Activated CD4-positive, alpha-beta T cell treated with anti-CD3 and anti-CD28 coated beads, Interleukin-2, amount 10 ng/mL, durations not matched to agents 24 days and 14 days (primary cell): ENCODE measurements around the gene PRADC1. TPM values are rescaled to one million over a fixed set of nuclear protein-coding genes. Genes with fewer than 3 reads are reported as not detected.

Experiments
- DNase-seq: peaks from one replicate; pipeline ENCODE4 v3.0.0; 2022
- H3K27ac Mint-ChIP-seq: one replicate; pipeline ENCODE4 v1.8.0; 2022; ENCODE audit warnings: mild to moderate bottlenecking, mixed read lengths
- H3K27me3 Mint-ChIP-seq: one replicate; pipeline ENCODE4 v1.8.0; 2022; ENCODE audit warnings: mixed read lengths
- H3K36me3 Mint-ChIP-seq: one replicate; pipeline ENCODE4 v1.8.0; 2022; ENCODE audit warnings: low read depth, mild to moderate bottlenecking, mixed read lengths
- H3K4me1 Mint-ChIP-seq: one replicate; pipeline ENCODE4 v1.8.0; 2021; ENCODE audit warnings: mixed read lengths
- H3K4me3 Mint-ChIP-seq: one replicate; pipeline ENCODE4 v1.8.0; 2022; ENCODE audit warnings: mild to moderate bottlenecking, moderate library complexity, mixed read lengths
- H3K9me3 Mint-ChIP-seq: one replicate; pipeline ENCODE4 v1.8.0; 2021; ENCODE audit warnings: mixed read lengths
- intact Hi-C: fragments of 100-400 bp; cut with micrococcal nuclease; formaldehyde crosslinking; loops from one replicate; pipeline ENCODE4 v1.15.1; 2023
- total RNA-seq: library from RNA; stranded (reverse); gene quantifications from 2 replicates; pipeline ENCODE4 v1.2.3, GENCODE V29; 2022

PRADC1 gene
- total RNA-seq, result 14.8 and 15.9 TPM in 2 replicates

- Mint-ChIP-seq H3K4me1 (peaks cover 36% of the 10 kb centered on the region), H3K27ac (peak within 1 kb of the TSS; percentile 95), H3K27me3 (no peaks in the 10 kb centered on the region), H3K36me3 (peaks cover 31% of the 10 kb centered on the region), H3K4me3 (peak within 1 kb of the TSS; percentile 94), H3K9me3 (no peaks in the 10 kb centered on the region)
- DNase-seq, result peak; percentile 99
- intact Hi-C loops, result loop anchor here (1.0 to 5.0 kb wide), 5 partner anchors 19 to 1224 kb away; partner anchors contain the start of genes INO80B, RAB11FIP5, SMYD5 and TPRKB
Measured at GRCh38 chr2:73233154-73233931, at the start of gene PRADC1. PRADC1 (minus strand) TSS chr2:73233239; CDS start chr2:73233160, 79 bp downstream.

- Mint-ChIP-seq H3K4me3 (no peak overlapping the region), H3K36me3 (peaks cover 6% of the 10 kb centered on the region), H3K27me3 (peaks cover 2% of the 10 kb centered on the region), H3K4me1 (peaks cover 28% of the 10 kb centered on the region), H3K9me3 (no peaks in the 10 kb centered on the region), H3K27ac (no peak overlapping the region)
- intact Hi-C loops, result no loop called here
- DNase-seq, result no peak
Measured at GRCh38 chr2:73281244-73281643, 48.2 kb upstream of the PRADC1 start.

- peaks cover 22% of the 10 kb centered on the region for H3K4me1 Mint-ChIP-seq
- no peak for DNase-seq
- no peaks in the 10 kb centered on the region for H3K27me3 Mint-ChIP-seq
- peaks cover 6% of the 10 kb centered on the region for H3K36me3 Mint-ChIP-seq
- intact Hi-C loops, result no loop called here
- no peaks in the 10 kb centered on the region for H3K9me3 Mint-ChIP-seq
- H3K4me3 Mint-ChIP-seq, result no peak overlapping the region
- no peak overlapping the region for H3K27ac Mint-ChIP-seq
Measured at GRCh38 chr2:73279852-73280251, 46.8 kb upstream of the PRADC1 start.

GRCh38 chr2:73272270-73272669 is 39.2 kb upstream of the PRADC1 start:
- no peak overlapping the region for H3K4me3 Mint-ChIP-seq
- H3K27me3 Mint-ChIP-seq, result no peaks in the 10 kb centered on the region
- H3K36me3 Mint-ChIP-seq, result peaks cover 5% of the 10 kb centered on the region
- intact Hi-C loops, result no loop called here
- DNase-seq, result no peak
- no peak overlapping the region for H3K27ac Mint-ChIP-seq
- no peaks in the 10 kb centered on the region for H3K9me3 Mint-ChIP-seq
- H3K4me1 Mint-ChIP-seq, result peaks cover 10% of the 10 kb centered on the region

GRCh38 chr2:73269686-73270465 is 36.8 kb upstream of the PRADC1 start:
- Mint-ChIP-seq H3K4me1 (peaks cover 14% of the 10 kb centered on the region), H3K4me3 (peak overlapping the region; percentile 61), H3K36me3 (peaks cover 7% of the 10 kb centered on the region), H3K27ac (peak overlapping the region; percentile 2), H3K27me3 (no peaks in the 10 kb centered on the region), H3K9me3 (no peaks in the 10 kb centered on the region)
- DNase-seq, result no peak
- intact Hi-C loops, result loop anchor here (1.0 kb wide), 1 partner anchor 14 kb away; the partner anchor contains the start of gene FBXO41

GRCh38 chr2:73268830-73269685 is 36.0 kb upstream of the PRADC1 start:
- intact Hi-C loops, result loop anchor here (1.0 kb wide), 1 partner anchor 15 kb away; the partner anchor contains the start of gene FBXO41
- DNase-seq, result peak; percentile 93
- Mint-ChIP-seq H3K4me1 (peaks cover 14% of the 10 kb centered on the region), H3K27ac (no peak overlapping the region), H3K9me3 (no peaks in the 10 kb centered on the region), H3K4me3 (peak overlapping the region; percentile 43), H3K36me3 (peaks cover 11% of the 10 kb centered on the region), H3K27me3 (no peaks in the 10 kb centered on the region)

- peak overlapping the region; percentile 43 for H3K4me3 Mint-ChIP-seq
- H3K9me3 Mint-ChIP-seq, result no peaks in the 10 kb centered on the region
- peak overlapping the region; percentile 25 for H3K27ac Mint-ChIP-seq
- intact Hi-C loops, result no loop called here
- peaks cover 14% of the 10 kb centered on the region for H3K4me1 Mint-ChIP-seq
- no peak for DNase-seq
- peaks cover 14% of the 10 kb centered on the region for H3K36me3 Mint-ChIP-seq
- H3K27me3 Mint-ChIP-seq, result no peaks in the 10 kb centered on the region
Measured at GRCh38 chr2:73268366-73268829, 35.4 kb upstream of the PRADC1 start.

GRCh38 chr2:73267008-73267407 is 34.0 kb upstream of the PRADC1 start:
- intact Hi-C loops, result no loop called here

GRCh38 chr2:73266061-73266901 is 33.2 kb upstream of the PRADC1 start:
- Mint-ChIP-seq H3K27ac (no peak overlapping the region), H3K27me3 (no peaks in the 10 kb centered on the region), H3K36me3 (peaks cover 17% of the 10 kb centered on the region), H3K9me3 (no peaks in the 10 kb centered on the region), H3K4me1 (peaks cover 14% of the 10 kb centered on the region), H3K4me3 (no peak overlapping the region)
- intact Hi-C loops, result no loop called here
- no peak for DNase-seq

More at GRCh38 chr2:73267008-73267407, 34.0 kb upstream of the PRADC1 start:
- H3K27ac Mint-ChIP-seq, result no peak overlapping the region
- DNase-seq, result no peak
- H3K9me3 Mint-ChIP-seq, result no peaks in the 10 kb centered on the region
- H3K4me3 Mint-ChIP-seq, result no peak overlapping the region
- peaks cover 14% of the 10 kb centered on the region for H3K4me1 Mint-ChIP-seq
- no peaks in the 10 kb centered on the region for H3K27me3 Mint-ChIP-seq
- peaks cover 17% of the 10 kb centered on the region for H3K36me3 Mint-ChIP-seq

- intact Hi-C loops, result no loop called here
- H3K4me3 Mint-ChIP-seq, result no peak overlapping the region
- H3K36me3 Mint-ChIP-seq, result peaks cover 17% of the 10 kb centered on the region
- no peak overlapping the region for H3K27ac Mint-ChIP-seq
- H3K9me3 Mint-ChIP-seq, result no peaks in the 10 kb centered on the region
- H3K4me1 Mint-ChIP-seq, result peaks cover 12% of the 10 kb centered on the region
- H3K27me3 Mint-ChIP-seq, result no peaks in the 10 kb centered on the region
- no peak for DNase-seq
Measured at GRCh38 chr2:73265298-73266060, 32.4 kb upstream of the PRADC1 start.

- Mint-ChIP-seq H3K36me3 (peaks cover 18% of the 10 kb centered on the region), H3K27ac (no peak overlapping the region), H3K4me3 (no peak overlapping the region), H3K4me1 (peaks cover 12% of the 10 kb centered on the region), H3K27me3 (no peaks in the 10 kb centered on the region), H3K9me3 (no peaks in the 10 kb centered on the region)
- intact Hi-C loops, result no loop called here
- no peak for DNase-seq
Measured at GRCh38 chr2:73264783-73265182, 31.7 kb upstream of the PRADC1 start.

GRCh38 chr2:73264332-73264606 is 31.2 kb upstream of the PRADC1 start:
- DNase-seq, result no peak
- Mint-ChIP-seq H3K27ac (no peak overlapping the region), H3K4me3 (no peak overlapping the region), H3K36me3 (peaks cover 22% of the 10 kb centered on the region), H3K9me3 (no peaks in the 10 kb centered on the region), H3K4me1 (peaks cover 12% of the 10 kb centered on the region), H3K27me3 (no peaks in the 10 kb centered on the region)
- intact Hi-C loops, result no loop called here
